Trophoblast cell (in vitro differentiated cells and primary cell): ENCODE measurements around the gene PCDHGB3.

ENCODE experiments used
- DNase-seq, 2 donors: peaks; one replicate each; pipeline ENCODE4 v3.0.0-alpha.2; 2016
- H2AFZ ChIP-seq: 2 replicates; pipeline ENCODE4 v1.6.1; 2013; ENCODE audit warnings: low read length, moderate library complexity, mild to moderate bottlenecking; ENCODE audit not compliant: insufficient read depth, poor library complexity
- H2AK5ac ChIP-seq: 2 replicates; pipeline ENCODE4 v1.6.1; 2013; ENCODE audit warnings: mild to moderate bottlenecking, low read length
- H2BK120ac ChIP-seq: 2 replicates; pipeline ENCODE4 v1.6.1; 2013; ENCODE audit warnings: low read length, mild to moderate bottlenecking, moderate library complexity; ENCODE audit not compliant: insufficient read depth, poor library complexity
- H2BK12ac ChIP-seq: 2 replicates; pipeline ENCODE4 v1.6.1; 2013; ENCODE audit warnings: mild to moderate bottlenecking, low read length, moderate library complexity
- H2BK5ac ChIP-seq: 2 replicates; pipeline ENCODE4 v1.6.1; 2013; ENCODE audit warnings: low read length, low read depth, moderate library complexity, mild to moderate bottlenecking; ENCODE audit not compliant: poor library complexity
- H3K14ac ChIP-seq: 2 replicates; pipeline ENCODE4 v1.6.1; 2013; ENCODE audit warnings: mild to moderate bottlenecking, low read length
- H3K18ac ChIP-seq: 2 replicates; pipeline ENCODE4 v1.6.1; 2013; ENCODE audit warnings: mild to moderate bottlenecking, low read length
- H3K23ac ChIP-seq: 2 replicates; pipeline ENCODE4 v1.6.1; 2013; ENCODE audit warnings: low read length
- H3K27ac ChIP-seq: 2 replicates; pipeline ENCODE4 v1.5.1; 2013; ENCODE audit warnings: low read depth, mild to moderate bottlenecking, inconsistent platforms, low read length, moderate library complexity
- H3K27me3 ChIP-seq: 2 replicates; pipeline ENCODE4 v1.6.1; 2013; ENCODE audit warnings: inconsistent platforms, mild to moderate bottlenecking, low read length, moderate library complexity; ENCODE audit not compliant: insufficient read depth
- H3K36me3 ChIP-seq, 2 experiments: 1 replicate in 1 of 2; 2 replicates in 1 of 2; pipeline ENCODE4 v1.6.1; 2013; ENCODE audit warnings: low read length in 2 of 2, mild to moderate bottlenecking in 2 of 2, moderate library complexity in 1 of 2; ENCODE audit not compliant: insufficient read depth in 2 of 2, control insufficient read depth in 1 of 2
- H3K4ac ChIP-seq: 2 replicates; pipeline ENCODE4 v1.6.1; 2013; ENCODE audit warnings: low read depth, mild to moderate bottlenecking, low read length, moderate library complexity
- H3K4me1 ChIP-seq, 2 experiments: 1 replicate in 1 of 2; 2 replicates in 1 of 2; pipeline ENCODE4 v1.6.1; 2013; ENCODE audit warnings: low read length in 2 of 2, mild to moderate bottlenecking in 2 of 2, moderate library complexity in 1 of 2; ENCODE audit not compliant: insufficient read depth in 2 of 2, control insufficient read depth in 1 of 2
- H3K4me2 ChIP-seq: 2 replicates; pipeline ENCODE4 v1.6.1; 2013; ENCODE audit warnings: inconsistent platforms, mild to moderate bottlenecking, low read length, moderate library complexity
- H3K4me3 ChIP-seq: 2 replicates; pipeline ENCODE4 v1.5.1; 2013; ENCODE audit warnings: mild to moderate bottlenecking, low read depth, low read length, inconsistent platforms
- H3K79me1 ChIP-seq: one replicate; pipeline ENCODE4 v1.6.1; 2013; ENCODE audit warnings: low read length
- H3K79me2 ChIP-seq: 2 replicates; pipeline ENCODE4 v1.6.1; 2013; ENCODE audit warnings: low read length, mild to moderate bottlenecking; ENCODE audit not compliant: control insufficient read depth, insufficient read depth, poor library complexity
- H3K9ac ChIP-seq: 2 replicates; pipeline ENCODE4 v1.6.1; 2013; ENCODE audit warnings: mild to moderate bottlenecking, low read length
- H3K9me3 ChIP-seq: 2 replicates; pipeline ENCODE4 v1.6.1; 2013; ENCODE audit warnings: low read depth, mild to moderate bottlenecking, control low read depth, inconsistent platforms, low read length; ENCODE audit not compliant: insufficient read depth
- H4K12ac ChIP-seq: 2 replicates; pipeline ENCODE4 v1.6.1; 2013; ENCODE audit warnings: low read depth, mild to moderate bottlenecking, low read length, moderate library complexity
- H4K8ac ChIP-seq: 2 replicates; pipeline ENCODE4 v1.6.1; 2013; ENCODE audit warnings: low read depth, mild to moderate bottlenecking, low read length, moderate library complexity
- H4K91ac ChIP-seq: one replicate; pipeline ENCODE4 v1.6.1; 2013; ENCODE audit warnings: low read depth, mild to moderate bottlenecking, low read length, moderate library complexity
- WGBS: extraction: QIAGEN DNeasy Blood & Tissue Kit; methylation state at CpG from one replicate; pipeline ENCODE4 v1.1.7; 2013; ENCODE audit warnings: missing lambda C conversion rate; ENCODE audit not compliant: insufficient read length, insufficient coverage; ENCODE audit errors: extremely low coverage; 5-methylcytosine and 5-hydroxymethylcytosine counted together

PCDHGB3 gene

GRCh38 chr5:141360685-141361084 is 9.4 kb upstream of the PCDHGB3 start:
- H4K12ac ChIP-seq: no peak overlapping the region
- H3K23ac ChIP-seq: no peak overlapping the region
- no peak overlapping the region for H4K8ac ChIP-seq
- no peak overlapping the region for H3K9ac ChIP-seq
- no peak overlapping the region for H2BK5ac ChIP-seq
- H3K27me3 ChIP-seq: no peaks in the 10 kb centered on the region
- no peaks in the 10 kb centered on the region for H3K79me2 ChIP-seq
- H2BK12ac ChIP-seq: no peak overlapping the region
- no peak overlapping the region for H3K4me2 ChIP-seq
- no peak for DNase-seq
- no peak overlapping the region for H2AK5ac ChIP-seq
- H2AFZ ChIP-seq: no peak overlapping the region
- H3K4me1 ChIP-seq: no peaks in the 10 kb centered on the region
- H4K91ac ChIP-seq: no peak overlapping the region
- no peak overlapping the region for H3K4ac ChIP-seq
- no peak overlapping the region for H3K18ac ChIP-seq
- no peak overlapping the region for H2BK120ac ChIP-seq
- no peak overlapping the region for H3K27ac ChIP-seq
- H3K9me3 ChIP-seq: peaks cover 39% of the 10 kb centered on the region
- no peaks in the 10 kb centered on the region for H3K36me3 ChIP-seq
- no peaks in the 10 kb centered on the region for H3K79me1 ChIP-seq
- H3K4me3 ChIP-seq: no peak overlapping the region
- no peak overlapping the region for H3K14ac ChIP-seq
- no CpG with 5 or more reads among the region's 15 CpGs for WGBS

GRCh38 chr5:141362719-141363118 is 7.3 kb upstream of the PCDHGB3 start:
- H2BK5ac ChIP-seq: no peak overlapping the region
- no peak overlapping the region for H3K27ac ChIP-seq
- H3K4ac ChIP-seq: no peak overlapping the region
- H4K91ac ChIP-seq: no peak overlapping the region
- peaks cover 36% of the 10 kb centered on the region for H3K9me3 ChIP-seq
- H3K9ac ChIP-seq: no peak overlapping the region
- no peak overlapping the region for H2BK120ac ChIP-seq
- H3K4me3 ChIP-seq: no peak overlapping the region
- H3K14ac ChIP-seq: no peak overlapping the region
- no peak overlapping the region for H3K4me2 ChIP-seq
- no peaks in the 10 kb centered on the region for H3K79me1 ChIP-seq
- no peaks in the 10 kb centered on the region for H3K27me3 ChIP-seq
- no peak overlapping the region for H3K18ac ChIP-seq
- no peaks in the 10 kb centered on the region for H3K4me1 ChIP-seq
- H2BK12ac ChIP-seq: no peak overlapping the region
- H4K8ac ChIP-seq: no peak overlapping the region
- no peaks in the 10 kb centered on the region for H3K36me3 ChIP-seq
- H2AFZ ChIP-seq: no peak overlapping the region
- H3K23ac ChIP-seq: no peak overlapping the region
- H4K12ac ChIP-seq: no peak overlapping the region
- H3K79me2 ChIP-seq: no peaks in the 10 kb centered on the region
- no peak overlapping the region for H2AK5ac ChIP-seq
- no peak for DNase-seq

DNA sequence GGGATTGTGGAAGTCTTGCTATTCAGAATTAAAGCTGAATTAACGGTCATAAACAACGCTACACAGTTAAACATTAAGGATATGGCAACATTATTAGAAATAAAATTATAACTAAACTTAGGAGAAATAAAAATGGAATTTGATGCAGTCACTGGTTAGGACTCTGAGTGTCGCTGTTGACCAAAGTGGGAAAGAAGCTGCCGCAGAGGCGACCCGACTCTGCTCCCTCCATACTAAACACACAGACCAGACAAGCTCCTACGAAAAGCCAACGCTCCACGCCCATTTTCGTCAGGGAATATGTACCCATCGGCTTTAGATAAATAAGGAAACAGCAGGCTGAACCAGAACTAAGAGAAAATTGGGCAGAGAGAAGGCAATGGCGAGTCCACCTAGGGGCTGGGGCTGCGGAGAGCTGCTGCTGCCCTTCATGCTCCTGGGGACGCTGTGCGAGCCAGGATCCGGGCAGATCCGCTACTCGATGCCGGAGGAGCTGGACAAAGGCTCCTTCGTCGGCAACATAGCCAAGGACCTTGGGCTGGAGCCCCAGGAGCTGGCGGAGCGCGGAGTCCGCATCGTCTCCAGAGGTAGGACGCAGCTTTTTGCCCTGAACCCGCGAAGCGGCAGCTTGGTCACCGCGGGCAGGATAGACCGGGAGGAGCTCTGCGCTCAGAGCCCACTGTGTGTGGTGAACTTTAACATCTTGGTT is 5.9 kb upstream of the PCDHGB3 start, which contains the start of gene PCDHGA5:
Gene PCDHGA5 (plus strand): TSS at position 211 of the 709 bp plus-strand sequence. CDS start 169 bp downstream, at position 380.
- H3K4me1 ChIP-seq: no peaks in the 10 kb centered on the region
- H3K18ac ChIP-seq: no peak within 1 kb of the TSS
- H2BK120ac ChIP-seq: no peak within 1 kb of the TSS
- no peak within 1 kb of the TSS for H2AK5ac ChIP-seq
- H3K9me3 ChIP-seq: peaks cover 36% of the 10 kb centered on the region
- H3K4ac ChIP-seq: no peak within 1 kb of the TSS
- no peak within 1 kb of the TSS for H4K12ac ChIP-seq
- no peak within 1 kb of the TSS for H3K23ac ChIP-seq
- no peak within 1 kb of the TSS for H2AFZ ChIP-seq
- H4K91ac ChIP-seq: no peak within 1 kb of the TSS
- H4K8ac ChIP-seq: no peak within 1 kb of the TSS
- no peak within 1 kb of the TSS for H2BK5ac ChIP-seq
- no peak within 1 kb of the TSS for H3K4me3 ChIP-seq
- H3K79me2 ChIP-seq: no peaks in the 10 kb centered on the region
- no peaks in the 10 kb centered on the region for H3K27me3 ChIP-seq
- no CpG with 5 or more reads among the region's 34 CpGs for WGBS
- no peak within 1 kb of the TSS for H3K4me2 ChIP-seq
- H3K9ac ChIP-seq: peak within 1 kb of the TSS; percentile 3
- DNase-seq: no peak
- no peaks in the 10 kb centered on the region for H3K79me1 ChIP-seq
- H3K14ac ChIP-seq: no peak within 1 kb of the TSS
- no peaks in the 10 kb centered on the region for H3K36me3 ChIP-seq
- no peak within 1 kb of the TSS for H2BK12ac ChIP-seq
- no peak within 1 kb of the TSS for H3K27ac ChIP-seq

DNA sequence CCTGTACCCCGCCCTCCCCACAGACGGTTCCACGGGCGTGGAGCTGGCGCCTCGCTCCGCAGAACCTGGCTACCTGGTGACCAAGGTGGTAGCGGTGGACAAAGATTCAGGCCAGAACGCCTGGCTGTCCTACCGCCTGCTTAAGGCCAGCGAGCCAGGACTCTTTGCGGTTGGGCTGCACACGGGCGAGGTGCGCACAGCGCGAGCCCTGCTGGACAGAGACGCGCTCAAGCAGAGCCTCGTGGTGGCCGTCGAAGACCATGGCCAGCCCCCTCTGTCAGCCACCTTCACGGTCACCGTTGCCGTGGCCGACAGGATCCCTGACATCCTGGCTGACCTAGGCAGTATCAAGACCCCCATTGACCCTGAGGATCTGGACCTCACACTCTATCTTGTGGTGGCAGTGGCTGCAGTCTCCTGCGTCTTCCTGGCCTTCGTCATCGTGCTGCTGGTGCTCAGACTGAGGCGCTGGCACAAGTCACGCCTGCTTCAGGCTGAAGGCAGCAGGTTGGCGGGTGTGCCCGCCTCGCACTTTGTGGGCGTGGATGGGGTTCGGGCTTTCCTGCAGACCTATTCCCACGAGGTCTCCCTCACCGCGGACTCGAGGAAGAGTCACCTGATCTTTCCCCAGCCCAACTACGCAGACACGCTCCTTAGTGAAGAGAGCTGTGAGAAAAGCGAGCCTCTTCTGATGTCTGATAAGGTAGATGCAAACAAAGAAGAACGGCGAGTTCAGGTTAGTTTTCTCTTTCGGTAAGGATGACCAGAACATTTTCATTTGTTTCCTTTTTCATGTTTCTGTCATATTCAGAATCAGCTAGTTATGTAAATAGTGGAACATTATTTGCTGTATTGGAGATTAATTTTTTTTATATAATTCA is 3.8 kb upstream of the PCDHGB3 start:
- no peak overlapping the region for H4K8ac ChIP-seq

More for the DNA sequence above, 3.8 kb upstream of the PCDHGB3 start:
- Histone ChIP-seq H3K36me3 (peaks cover 2 to 3% of the 10 kb centered on the region in 2 experiments), H3K4me2 (no peak overlapping the region), H3K14ac (no peak overlapping the region), H3K27me3 (no peaks in the 10 kb centered on the region), H2BK120ac (no peak overlapping the region), H3K9ac (no peak overlapping the region), H3K18ac (no peak overlapping the region), H3K79me1 (no peaks in the 10 kb centered on the region), H2AK5ac (no peak overlapping the region), H3K79me2 (no peaks in the 10 kb centered on the region), H3K4ac (no peak overlapping the region), H3K4me3 (no peak overlapping the region), H4K12ac (no peak overlapping the region), H2AFZ (no peak overlapping the region), H2BK12ac (no peak overlapping the region), H2BK5ac (no peak overlapping the region), H4K91ac (no peak overlapping the region), H3K4me1 (no peaks in the 10 kb centered on the region), H3K27ac (no peak overlapping the region), H3K23ac (no peak overlapping the region), H3K9me3 (peaks cover 34% of the 10 kb centered on the region)
- WGBS: no CpG with 5 or more reads among the region's 46 CpGs
- DNase-seq: no peak
